Spleen (tissue), 7 donors: ENCODE data around the gene LRSAM1.

ENCODE experiments used
- CTCF ChIP-seq, 11 experiments: fragments of 200-600 bp in 7 of 11; fragments of 450-650 bp in 4 of 11; sonication (generic) in 4 of 11; IDR thresholded peaks in 8 of 11; conservative IDR thresholded peaks in 3 of 11; 1 replicate in 7 of 11; 2 replicates in 4 of 11; pipeline versions ENCODE4 v1.4.0 to v1.8.0; 2016 to 2021; ENCODE audit warnings: antibody characterized with exemption in 11 of 11, inconsistent platforms in 4 of 11, mild to moderate bottlenecking in 1 of 11
- POLR2A ChIP-seq, 3 donors: fragments of 450-650 bp; IDR thresholded peaks; one replicate each; pipeline ENCODE4 v1.5.1; 2017; ENCODE audit warnings: antibody characterized with exemption in 3 of 3, mild to moderate bottlenecking in 1 of 3
- POLR2AphosphoS5 ChIP-seq, 3 donors: sonication (generic); formaldehyde crosslinking; IDR thresholded peaks; one replicate each; pipeline ENCODE4 v1.5.1; 2017; ENCODE audit warnings: antibody characterized with exemption in 3 of 3
- donor health status: DM: no; HTN: no; CAD: no; lungs with moderate emphysema.
- donor health status: DM: no; HTN: no; CAD: no.
- donor health status: DM: no; HTN: no; CAD: no.

GRCh38 chr9:127437497-127438264 is 13.6 kb upstream of the LRSAM1 start:
- TF ChIP-seq CTCF (IDR thresholded peaks at IDR 0.05 in 8 of 11, conservative IDR thresholded peaks at IDR 0.05 in 3 of 11) (no peak), POLR2A (IDR thresholded peaks at IDR 0.05) (no peak), POLR2AphosphoS5 (IDR thresholded peaks at IDR 0.05) (no peak)
